ENCODE data around the gene NXF2B. TPM values are rescaled to one million over a fixed set of nuclear protein-coding genes. Genes with fewer than 3 reads are reported as not detected.

Gene NXF2B
- total RNA-seq, 1 experiment from 2014 or later = not detected

DNA sequence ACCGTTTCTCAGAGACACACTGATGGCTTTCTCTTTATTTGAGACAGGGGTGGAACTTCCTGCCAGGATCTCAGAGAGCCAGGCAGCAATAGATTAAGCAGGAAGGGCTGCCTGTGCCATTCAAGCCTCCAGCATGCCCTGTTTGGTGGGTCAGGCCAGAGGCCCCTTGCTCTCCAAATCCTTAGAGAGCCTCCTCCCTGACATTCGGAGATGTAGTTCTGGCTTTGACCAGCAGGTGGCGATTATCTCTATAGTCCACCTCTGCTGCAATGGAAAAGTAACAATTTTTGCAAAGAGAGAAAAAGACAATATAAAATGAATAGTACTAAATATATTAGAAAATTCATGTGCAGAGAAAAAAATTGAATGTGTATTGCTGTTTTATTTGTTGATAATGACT, 93.9 kb downstream of the NXF2B start:
- H3K9me3 ChIP-seq (ENCODE audit: control insufficient read depth, insufficient read depth, low read depth, low read length) = no peaks in the 10 kb centered on the region
- H3K4me3 ChIP-seq (ENCODE audit: low read depth in 2 of 2, low read length in 2 of 2) = no peak overlapping the region
- ATAC-seq = peak; percentile 77
- ChIA-PET CTCF (no interaction called here), POLR2A (no interaction called here)
- H3K36me3 ChIP-seq (ENCODE audit: control insufficient read depth, insufficient read depth, low read length) = no peaks in the 10 kb centered on the region
- DNase-seq (ENCODE audit: low read depth, low spot score) = peak; percentile 22
- in situ Hi-C loops (cut with HindIII; ENCODE audit: low pct_unique_long_range_greater_than_20kb, low sequenced_read_pairs) (no loop called here), intact Hi-C loops (cut with micrococcal nuclease; ENCODE audit: unreplicated experiment) (no loop called here)
- TF ChIP-seq, protein P1, sequence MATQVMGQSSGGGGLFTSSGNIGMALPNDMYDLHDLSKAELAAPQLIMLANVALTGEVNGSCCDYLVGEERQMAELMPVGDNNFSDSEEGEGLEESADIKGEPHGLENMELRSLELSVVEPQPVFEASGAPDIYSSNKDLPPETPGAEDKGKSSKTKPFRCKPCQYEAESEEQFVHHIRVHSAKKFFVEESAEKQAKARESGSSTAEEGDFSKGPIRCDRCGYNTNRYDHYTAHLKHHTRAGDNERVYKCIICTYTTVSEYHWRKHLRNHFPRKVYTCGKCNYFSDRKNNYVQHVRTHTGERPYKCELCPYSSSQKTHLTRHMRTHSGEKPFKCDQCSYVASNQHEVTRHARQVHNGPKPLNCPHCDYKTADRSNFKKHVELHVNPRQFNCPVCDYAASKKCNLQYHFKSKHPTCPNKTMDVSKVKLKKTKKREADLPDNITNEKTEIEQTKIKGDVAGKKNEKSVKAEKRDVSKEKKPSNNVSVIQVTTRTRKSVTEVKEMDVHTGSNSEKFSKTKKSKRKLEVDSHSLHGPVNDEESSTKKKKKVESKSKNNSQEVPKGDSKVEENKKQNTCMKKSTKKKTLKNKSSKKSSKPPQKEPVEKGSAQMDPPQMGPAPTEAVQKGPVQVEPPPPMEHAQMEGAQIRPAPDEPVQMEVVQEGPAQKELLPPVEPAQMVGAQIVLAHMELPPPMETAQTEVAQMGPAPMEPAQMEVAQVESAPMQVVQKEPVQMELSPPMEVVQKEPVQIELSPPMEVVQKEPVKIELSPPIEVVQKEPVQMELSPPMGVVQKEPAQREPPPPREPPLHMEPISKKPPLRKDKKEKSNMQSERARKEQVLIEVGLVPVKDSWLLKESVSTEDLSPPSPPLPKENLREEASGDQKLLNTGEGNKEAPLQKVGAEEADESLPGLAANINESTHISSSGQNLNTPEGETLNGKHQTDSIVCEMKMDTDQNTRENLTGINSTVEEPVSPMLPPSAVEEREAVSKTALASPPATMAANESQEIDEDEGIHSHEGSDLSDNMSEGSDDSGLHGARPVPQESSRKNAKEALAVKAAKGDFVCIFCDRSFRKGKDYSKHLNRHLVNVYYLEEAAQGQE (IDR thresholded peaks at IDR 0.05; ENCODE audit: insufficient read depth in 1 of 2, low read depth in 2 of 2, low read length in 1 of 2) = no peak
- TF ChIP-seq, protein P2, sequence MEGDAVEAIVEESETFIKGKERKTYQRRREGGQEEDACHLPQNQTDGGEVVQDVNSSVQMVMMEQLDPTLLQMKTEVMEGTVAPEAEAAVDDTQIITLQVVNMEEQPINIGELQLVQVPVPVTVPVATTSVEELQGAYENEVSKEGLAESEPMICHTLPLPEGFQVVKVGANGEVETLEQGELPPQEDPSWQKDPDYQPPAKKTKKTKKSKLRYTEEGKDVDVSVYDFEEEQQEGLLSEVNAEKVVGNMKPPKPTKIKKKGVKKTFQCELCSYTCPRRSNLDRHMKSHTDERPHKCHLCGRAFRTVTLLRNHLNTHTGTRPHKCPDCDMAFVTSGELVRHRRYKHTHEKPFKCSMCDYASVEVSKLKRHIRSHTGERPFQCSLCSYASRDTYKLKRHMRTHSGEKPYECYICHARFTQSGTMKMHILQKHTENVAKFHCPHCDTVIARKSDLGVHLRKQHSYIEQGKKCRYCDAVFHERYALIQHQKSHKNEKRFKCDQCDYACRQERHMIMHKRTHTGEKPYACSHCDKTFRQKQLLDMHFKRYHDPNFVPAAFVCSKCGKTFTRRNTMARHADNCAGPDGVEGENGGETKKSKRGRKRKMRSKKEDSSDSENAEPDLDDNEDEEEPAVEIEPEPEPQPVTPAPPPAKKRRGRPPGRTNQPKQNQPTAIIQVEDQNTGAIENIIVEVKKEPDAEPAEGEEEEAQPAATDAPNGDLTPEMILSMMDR (IDR thresholded peaks at IDR 0.05) = peak; percentile 79
- no TSS peak for BruUV-seq (replicated peaks)
- no peaks in the 10 kb centered on the region for H3K27me3 ChIP-seq (ENCODE audit: control insufficient read depth, insufficient read depth, low read length)
- H3K4me1 ChIP-seq (ENCODE audit: control insufficient read depth, insufficient read depth, low read length) = no peaks in the 10 kb centered on the region
- no peak overlapping the region for H3K27ac ChIP-seq (ENCODE audit: low read length)

DNA sequence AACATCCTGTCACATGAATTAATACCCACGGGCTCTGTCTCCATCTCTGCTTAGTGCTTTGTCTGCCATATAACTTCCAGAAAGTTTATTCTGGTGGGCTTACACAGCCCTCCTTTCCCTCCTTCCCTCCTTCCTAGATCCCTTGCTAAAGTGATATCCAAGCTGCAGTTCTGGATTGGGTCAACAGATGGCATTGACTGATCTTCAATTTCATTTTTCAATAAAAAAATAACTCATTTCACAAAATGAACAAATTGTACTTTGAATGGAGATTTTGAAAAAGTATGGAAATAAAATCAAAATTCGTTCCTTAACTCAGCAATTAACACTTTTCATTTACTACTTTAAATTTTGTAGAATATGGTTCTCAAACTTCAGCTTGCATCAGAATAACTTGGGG, 97.9 kb downstream of the NXF2B start:
- H3K9me3 ChIP-seq (ENCODE audit: control insufficient read depth, insufficient read depth, low read depth, low read length) = no peaks in the 10 kb centered on the region
- no peak overlapping the region for H3K4me3 ChIP-seq (ENCODE audit: low read depth in 2 of 2, low read length in 2 of 2)
- DNase-seq (ENCODE audit: low read depth, low spot score) (no peak), ATAC-seq (no peak)
- no peaks in the 10 kb centered on the region for H3K4me1 ChIP-seq (ENCODE audit: control insufficient read depth, insufficient read depth, low read length)
- H3K27ac ChIP-seq (ENCODE audit: low read length) = no peak overlapping the region
- H3K36me3 ChIP-seq (ENCODE audit: control insufficient read depth, insufficient read depth, low read length) = no peaks in the 10 kb centered on the region
- ChIA-PET CTCF (no interaction called here), POLR2A (no interaction called here)
- intact Hi-C loops (cut with micrococcal nuclease; ENCODE audit: unreplicated experiment) (no loop called here), in situ Hi-C loops (cut with HindIII; ENCODE audit: low pct_unique_long_range_greater_than_20kb, low sequenced_read_pairs) (no loop called here)
- no peak for TF ChIP-seq TCF7L2 (IDR thresholded peaks at IDR 0.05; ENCODE audit: low read depth, low read length)
- TF ChIP-seq, protein P2 (IDR thresholded peaks at IDR 0.05) = peak; percentile 46
- no TSS peak for BruUV-seq (replicated peaks)
- no peaks in the 10 kb centered on the region for H3K27me3 ChIP-seq (ENCODE audit: control insufficient read depth, insufficient read depth, low read length)

All from Panc1 (cell line).